ENCODE results near the gene TTC5.
A peak's percentile ranks its signal among the peaks of the same experiment; 100 is the strongest.
"Not testable (repeated sequence)": the region's sequence is repeated elsewhere in the genome, so short reads cannot be mapped to it uniquely, and the experiment has no call there.

TTC5 gene

GRCh38 chr14:20305265-20306078 is at the start of gene TTC5:
TTC5 (minus strand) TSS chr14:20305951; CDS start chr14:20305937, 14 bp downstream.
- peak; percentile 83 to 91 for DNase-seq (ENCODE audit: low read depth in 1 of 2, low spot score in 1 of 2)

DNA sequence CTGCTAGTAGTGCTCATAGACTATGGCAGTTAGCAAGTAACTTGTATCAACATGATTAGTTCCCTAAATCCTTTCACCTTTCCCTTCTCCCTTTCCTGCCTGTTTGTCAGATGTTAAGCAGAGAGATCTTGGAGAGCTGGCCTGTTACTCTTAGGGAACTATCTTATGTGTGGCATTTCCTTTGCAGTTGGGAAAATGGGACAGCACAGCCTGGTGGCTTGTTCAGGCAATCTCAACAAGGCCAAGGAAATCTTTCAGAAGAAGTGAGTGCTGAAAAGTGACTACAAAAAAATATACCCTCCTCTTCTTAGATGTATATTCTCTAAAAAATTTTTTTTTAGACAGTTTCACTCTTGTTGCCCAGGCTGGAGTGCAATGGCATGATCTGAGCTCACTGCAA is 45.1 kb upstream of the TTC5 start:
- DNase-seq (ENCODE audit: low read depth in 1 of 2, low spot score in 1 of 2): no peak

DNA sequence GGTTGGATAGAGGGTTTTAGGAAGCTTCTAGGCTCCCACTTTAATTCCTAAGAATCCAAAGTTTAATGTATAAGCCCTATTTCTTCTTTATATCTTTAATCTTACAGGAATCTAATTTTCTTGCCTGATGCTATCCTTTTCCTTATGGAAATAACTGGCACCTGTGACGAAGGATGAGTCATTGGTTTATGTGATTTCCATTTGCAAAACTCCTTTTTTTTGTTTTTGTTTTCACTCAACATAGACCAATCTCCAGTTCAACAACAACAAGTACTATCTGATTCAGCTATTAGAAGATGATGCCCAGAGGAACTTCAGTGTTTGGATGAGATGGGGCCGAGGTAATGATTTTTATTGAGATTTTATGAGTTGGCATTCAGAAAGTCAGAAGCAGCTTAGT is 44.5 kb upstream of the TTC5 start:
- DNase-seq (ENCODE audit: low read depth in 1 of 2, low spot score in 1 of 2): no peak

DNA sequence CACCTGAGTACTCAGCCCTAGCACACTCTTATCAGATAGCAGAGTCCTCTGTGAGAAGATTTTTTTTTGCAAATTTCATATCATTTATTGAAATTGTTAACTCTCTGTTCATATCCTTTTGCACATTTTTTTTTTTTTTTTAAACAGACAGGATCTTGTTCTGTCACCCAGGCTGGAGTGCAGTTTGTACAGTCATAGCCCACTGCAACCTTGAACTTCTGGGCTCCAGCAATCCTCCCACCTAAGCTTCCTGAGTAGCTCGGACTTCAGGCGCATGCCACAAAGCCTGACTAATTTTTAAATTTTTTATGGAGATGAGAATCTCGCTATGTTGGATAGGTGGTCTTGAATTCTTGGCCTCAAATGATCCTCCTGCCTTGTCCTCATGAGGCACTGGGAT is 42.0 kb upstream of the TTC5 start:
- no peak for DNase-seq (ENCODE audit: low read depth in 1 of 2, low spot score in 1 of 2)

GRCh38 chr14:20346713-20347112 is 41.0 kb upstream of the TTC5 start:
- no peak for DNase-seq (ENCODE audit: low read depth in 1 of 2, low spot score in 1 of 2)

DNA sequence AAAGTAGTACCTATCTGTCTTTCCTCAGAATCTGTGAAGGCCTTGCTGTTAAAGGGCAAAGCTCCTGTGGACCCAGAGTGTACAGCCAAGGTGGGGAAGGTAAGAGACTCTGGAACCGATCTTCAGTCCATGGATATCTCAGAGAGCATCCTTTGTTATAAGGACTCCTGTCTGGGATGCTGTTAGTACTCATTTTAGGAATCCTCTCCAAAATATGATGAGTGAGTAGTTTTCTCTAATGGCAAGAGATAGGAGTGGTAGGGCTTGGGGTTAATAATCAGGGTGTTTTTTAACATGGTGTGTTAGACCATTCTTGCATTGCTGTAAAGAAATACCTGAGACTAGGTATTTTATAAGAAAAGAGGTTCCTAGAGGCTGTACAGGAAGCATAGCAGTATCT is 39.6 kb upstream of the TTC5 start:
- no peak for DNase-seq (ENCODE audit: low read depth in 1 of 2, low spot score in 1 of 2)

GRCh38 chr14:20343862-20344220 is 38.1 kb upstream of the TTC5 start:
- DNase-seq (ENCODE audit: low read depth in 1 of 2, low spot score in 1 of 2): no peak

DNA sequence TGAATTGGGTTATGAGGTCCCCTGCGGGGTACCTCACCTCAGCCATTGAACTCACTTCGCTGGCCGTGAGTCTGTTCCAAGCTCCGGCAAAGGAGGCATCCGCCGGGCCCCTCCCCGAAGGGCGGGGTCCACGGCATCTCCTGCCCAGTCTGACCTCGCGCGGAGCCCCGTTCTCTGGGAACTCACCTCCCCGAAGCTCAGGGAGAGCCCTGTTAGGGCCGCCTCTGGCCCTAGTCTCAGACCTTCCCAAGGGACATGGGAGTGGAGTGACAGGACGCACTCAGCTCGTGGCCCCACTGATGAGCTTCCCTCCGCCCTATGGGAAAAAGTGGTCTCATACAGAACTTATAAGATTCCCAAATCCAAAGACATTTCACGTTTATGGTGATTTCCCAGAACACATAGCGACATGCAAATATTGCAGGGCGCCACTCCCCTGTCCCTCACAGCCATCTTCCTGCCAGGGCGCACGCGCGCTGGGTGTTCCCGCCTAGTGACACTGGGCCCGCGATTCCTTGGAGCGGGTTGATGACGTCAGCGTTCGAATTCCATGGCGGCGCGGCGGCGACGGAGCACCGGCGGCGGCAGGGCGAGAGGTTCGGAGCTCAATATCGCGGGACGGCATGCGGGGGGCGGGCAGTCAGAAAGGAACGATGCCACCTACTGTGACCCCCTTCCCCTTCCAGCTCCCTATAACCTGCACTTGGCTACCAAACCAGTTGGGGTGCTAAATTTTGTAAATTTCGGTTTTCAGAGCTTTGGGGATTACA is 37.5 kb upstream of the TTC5 start, which contains the start of gene PARP2:
PARP2 (plus strand) TSS at position 544 of the 770 bp plus-strand sequence; CDS start at position 551, 7 bp downstream.
- peak; percentile 63 to 82 for DNase-seq (ENCODE audit: low read depth in 1 of 2, low spot score in 1 of 2)

GRCh38 chr14:20341646-20342045 is 35.9 kb upstream of the TTC5 start:
- no peak for DNase-seq (ENCODE audit: low read depth in 1 of 2, low spot score in 1 of 2)

DNA sequence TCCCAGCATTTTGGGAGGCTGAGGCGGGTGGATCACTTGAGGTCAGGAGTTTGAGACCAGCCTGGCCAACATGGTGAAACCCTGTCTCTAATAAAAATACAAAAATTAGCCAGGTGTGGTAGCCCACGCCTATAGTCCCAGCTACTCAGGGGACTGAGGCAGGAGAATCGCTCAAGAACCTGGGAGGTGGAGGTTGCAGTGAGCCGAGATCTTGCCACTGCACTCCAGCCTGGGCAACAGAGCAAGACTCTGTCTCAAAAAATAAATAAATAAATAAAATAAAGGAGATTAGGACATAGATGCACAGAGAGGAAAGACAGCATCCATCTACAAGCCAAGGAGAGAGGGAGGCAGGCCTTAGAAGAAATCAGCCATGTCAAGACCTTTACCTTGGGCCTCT is 35.3 kb upstream of the TTC5 start:
- DNase-seq (ENCODE audit: low read depth in 1 of 2, low spot score in 1 of 2): not testable (repeated sequence)

DNA sequence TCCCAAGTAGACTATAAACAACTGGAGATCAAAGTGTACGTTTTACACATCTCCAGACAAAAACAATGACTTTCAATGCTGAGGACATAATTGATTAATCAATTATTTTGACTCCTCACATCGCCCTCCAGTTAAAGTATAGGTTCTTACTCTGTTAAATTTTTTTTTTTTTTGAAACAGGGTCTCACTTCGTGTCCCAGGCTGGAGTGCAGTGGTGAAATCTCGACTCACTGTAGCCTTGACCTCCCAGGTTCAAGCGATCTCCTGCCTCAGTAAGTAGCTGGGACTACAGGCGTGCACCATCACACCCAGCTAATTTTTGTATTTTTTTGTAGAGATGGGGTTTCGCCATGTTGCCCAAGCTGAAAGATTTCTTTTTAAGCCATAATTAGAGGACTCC is 28.3 kb upstream of the TTC5 start:
- DNase-seq (ENCODE audit: low read depth in 1 of 2, low spot score in 1 of 2): no peak

DNA sequence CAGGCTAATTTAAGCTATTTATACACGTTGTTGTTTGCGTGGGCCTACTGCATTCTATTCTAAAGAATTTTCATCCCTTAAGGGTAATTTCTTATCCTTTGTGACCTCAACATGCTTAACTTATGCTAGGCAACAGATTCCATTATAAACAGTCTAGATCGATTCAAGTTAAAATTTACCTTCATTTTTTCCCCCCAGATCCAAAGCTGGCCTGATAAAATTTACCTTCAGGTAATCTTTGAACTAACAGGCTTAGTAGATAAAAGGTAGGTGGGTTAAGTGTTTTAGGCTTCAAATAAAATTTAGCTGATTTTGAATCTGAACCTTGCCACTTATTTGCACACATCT is 27.7 kb upstream of the TTC5 start:
- DNase-seq (ENCODE audit: low read depth in 1 of 2, low spot score in 1 of 2): no peak

GRCh38 chr14:20332788-20333493 is 27.2 kb upstream of the TTC5 start, which contains the start of gene CCNB1IP1:
CCNB1IP1 (minus strand) TSS chr14:20333279; CDS start chr14:20316523, 16,756 bp downstream.
- DNase-seq (ENCODE audit: low read depth in 1 of 2, low spot score in 1 of 2): peak in 1 of 2 donors; percentile 13

DNA sequence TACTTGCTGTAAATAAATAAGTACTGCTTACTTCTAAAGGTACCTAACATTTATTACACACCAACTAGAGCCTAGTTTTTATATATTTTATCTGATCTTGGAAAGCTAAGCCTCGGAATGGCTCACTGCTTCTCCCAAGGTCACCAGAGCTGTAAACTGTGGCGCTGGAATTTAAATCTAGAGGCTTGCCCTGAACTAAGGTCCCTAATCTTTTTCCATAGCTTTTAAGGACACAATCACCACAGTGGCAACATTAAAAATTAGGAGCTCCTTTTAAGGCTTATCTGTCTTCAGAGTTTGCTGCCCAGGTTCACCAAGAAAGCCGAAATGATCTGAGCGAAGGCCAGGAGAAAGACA is 26.7 kb upstream of the TTC5 start:
- DNase-seq (ENCODE audit: low read depth in 1 of 2, low spot score in 1 of 2): no peak

DNA sequence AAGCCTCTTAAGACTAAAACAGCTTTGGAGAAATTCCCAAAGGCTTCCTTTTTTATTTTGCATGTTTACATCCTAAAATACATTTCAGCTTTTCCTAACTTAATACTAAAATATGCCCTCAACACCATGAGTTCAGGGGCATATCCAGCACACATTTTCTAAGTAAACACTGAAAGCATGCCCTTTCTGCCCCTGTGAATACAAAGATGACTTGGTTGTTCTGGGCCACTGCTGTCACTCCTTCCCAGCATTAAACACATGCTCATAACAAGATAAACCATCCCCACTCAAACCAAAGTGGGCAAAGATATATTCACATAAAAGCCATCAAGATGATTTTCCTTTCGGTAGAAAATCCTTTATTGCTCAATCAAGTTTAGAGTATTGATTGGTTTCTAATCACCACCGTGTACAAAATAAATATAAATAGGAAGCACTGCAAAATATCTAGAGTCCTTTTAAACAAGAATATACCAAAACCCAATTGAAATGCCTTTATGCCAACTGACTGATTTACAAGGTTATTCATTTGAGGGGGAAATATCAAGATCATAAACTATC is 25.4 kb upstream of the TTC5 start:
- no peak for DNase-seq (ENCODE audit: low read depth in 1 of 2, low spot score in 1 of 2)

DNA sequence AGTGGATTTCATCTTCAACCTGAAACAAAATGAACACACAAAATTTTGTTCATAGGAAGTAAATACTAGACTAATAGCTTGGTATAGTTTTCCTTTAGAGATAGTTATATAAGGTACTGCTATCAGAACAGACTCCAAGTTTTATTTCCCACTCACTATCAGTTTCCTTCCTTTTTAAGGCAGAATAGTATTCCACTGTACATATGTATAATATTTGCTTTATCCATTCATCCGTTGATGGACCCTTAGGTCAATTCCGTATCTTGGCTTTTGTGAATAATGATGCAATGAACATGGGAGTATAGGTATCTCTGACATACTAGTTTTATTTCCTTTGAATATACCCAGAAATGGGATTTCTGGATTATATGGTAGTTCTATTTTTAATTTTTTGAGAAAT is 23.6 kb upstream of the TTC5 start:
- DNase-seq (ENCODE audit: low read depth in 1 of 2, low spot score in 1 of 2): no peak

- no peak for DNase-seq (ENCODE audit: low read depth in 1 of 2, low spot score in 1 of 2)
Measured at GRCh38 chr14:20328705-20329104, 23.0 kb upstream of the TTC5 start.

DNA sequence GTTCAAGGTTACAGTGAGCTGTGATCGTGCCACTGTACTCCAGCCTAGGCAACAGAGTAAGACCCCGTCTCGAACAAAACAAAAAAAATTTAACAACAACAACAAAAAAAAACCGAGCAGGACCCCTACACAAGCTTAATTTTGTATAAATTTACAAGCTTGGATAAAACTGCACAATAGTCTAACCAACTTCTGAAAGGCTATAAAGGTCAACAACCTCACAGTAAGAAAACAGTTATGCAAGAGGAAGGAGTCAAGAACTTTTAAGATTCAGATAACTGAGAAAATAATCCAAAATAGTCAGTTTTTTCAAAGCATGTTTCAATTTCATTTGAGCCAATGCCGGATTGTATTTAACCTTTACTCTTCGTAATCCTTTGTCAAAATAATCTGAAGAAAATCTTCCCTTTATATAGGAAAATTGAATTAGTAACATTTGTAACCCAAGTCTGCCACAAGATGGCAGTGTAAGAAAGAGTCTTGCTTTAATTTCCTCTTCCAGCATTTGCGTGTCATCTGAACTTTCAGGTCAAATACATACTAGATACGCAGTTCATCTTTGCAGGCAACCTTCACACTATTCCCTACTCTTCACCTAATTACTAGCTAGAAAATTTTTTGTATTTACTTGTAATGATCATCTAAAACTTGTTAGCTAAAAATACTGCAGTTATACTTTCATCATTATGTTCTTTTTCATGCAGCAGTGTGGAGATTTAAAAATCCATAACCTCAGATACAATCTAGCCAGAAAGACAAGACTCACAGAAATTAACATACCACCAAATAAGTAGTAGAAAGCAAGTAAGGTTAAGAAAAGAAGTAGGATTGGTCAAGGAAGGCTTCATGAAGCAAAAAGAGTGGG is 21.5 kb upstream of the TTC5 start:
- no peak for DNase-seq (ENCODE audit: low read depth in 1 of 2, low spot score in 1 of 2)

- no peak for DNase-seq (ENCODE audit: low read depth in 1 of 2, low spot score in 1 of 2)
Measured at GRCh38 chr14:20317720-20318119, 12.0 kb upstream of the TTC5 start.

GRCh38 chr14:20314026-20314425 is 8.3 kb upstream of the TTC5 start:
- DNase-seq (ENCODE audit: low read depth in 1 of 2, low spot score in 1 of 2): no peak

- DNase-seq (ENCODE audit: low read depth in 1 of 2, low spot score in 1 of 2): no peak
Measured at GRCh38 chr14:20306079-20306423, 300 bp upstream of the TTC5 start.
